ENCODE measurements around the gene SZT2.

SZT2 gene

DNA sequence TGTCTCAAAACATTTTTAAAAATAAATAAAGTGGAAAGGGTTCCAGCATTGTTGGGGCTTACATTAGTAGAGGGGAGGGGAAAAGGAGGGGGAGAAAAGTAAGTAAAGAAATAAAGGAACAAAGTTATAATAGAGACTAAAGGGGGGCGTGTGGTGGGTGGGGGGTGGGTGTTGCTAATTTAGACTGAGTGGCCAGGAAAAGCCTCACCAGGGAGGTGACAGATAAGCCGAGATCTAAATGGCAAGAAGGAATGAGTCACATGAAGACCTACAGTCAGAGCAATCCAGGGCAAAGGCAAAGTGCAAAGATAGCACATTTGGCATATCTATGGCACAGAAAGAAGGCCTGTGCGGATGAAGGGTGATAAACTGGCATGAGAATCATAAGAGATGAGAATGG is 44.6 kb upstream of the SZT2 start:
- Histone ChIP-seq H3K4me2 (ENCODE audit: low read length) (no peak overlapping the region), H3K9me2 (replicated peaks; ENCODE audit: control insufficient read depth, low read length) (no peaks in the 10 kb centered on the region), H3K4me1 (ENCODE audit: control insufficient read depth, low read length) (no peaks in the 10 kb centered on the region), H3K27me3 (ENCODE audit: control insufficient read depth, low read length) (peaks cover 6% of the 10 kb centered on the region; the same call in 1 of the 2 replicates), H4K20me1 (ENCODE audit: control insufficient read depth, insufficient read depth, low read depth, low read length) (no peaks in the 10 kb centered on the region), H3K4me3 (ENCODE audit: low read length) (no peak overlapping the region), H3K27ac (ENCODE audit: low read depth, low read length) (no peak overlapping the region), H3F3A (ENCODE audit: control insufficient read depth, insufficient read depth) (no peaks in the 10 kb centered on the region), H3K9me3 (ENCODE audit: control insufficient read depth, insufficient read depth, low read length) (no peaks in the 10 kb centered on the region), H3K36me3 (ENCODE audit: control insufficient read depth, low read length) (no peaks in the 10 kb centered on the region), H3K79me2 (ENCODE audit: control insufficient read depth, low read length) (no peaks in the 10 kb centered on the region)
- TF ChIP-seq EZH2phosphoT487 (IDR thresholded peaks at IDR 0.05; ENCODE audit: borderline replicate concordance, low read length), result no peak

DNA sequence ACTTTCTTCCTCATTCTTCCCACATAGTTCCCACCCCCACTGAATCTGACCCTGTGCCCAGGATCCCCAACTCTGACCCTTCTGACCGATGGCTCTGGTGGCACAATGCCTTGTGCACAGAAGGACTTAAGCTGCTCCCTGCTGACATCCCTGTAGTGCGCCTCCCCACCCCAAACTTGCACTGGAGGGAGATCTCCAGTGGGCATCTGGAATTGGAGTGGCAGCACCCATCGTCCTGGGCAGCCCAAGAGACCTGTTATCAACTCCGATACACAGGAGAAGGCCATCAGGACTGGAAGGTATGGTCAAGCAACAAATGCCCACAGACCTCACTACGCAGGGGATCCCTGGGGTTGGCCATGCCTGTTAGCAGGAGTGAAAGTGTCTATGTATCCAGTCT is 43.1 kb upstream of the SZT2 start:
- Histone ChIP-seq H3K27me3 (ENCODE audit: control insufficient read depth, low read length) (peaks cover 4% of the 10 kb centered on the region; the same call in 1 of the 2 replicates), H3K36me3 (ENCODE audit: control insufficient read depth, low read length) (no peaks in the 10 kb centered on the region), H3K4me1 (ENCODE audit: control insufficient read depth, low read length) (no peaks in the 10 kb centered on the region), H3K79me2 (ENCODE audit: control insufficient read depth, low read length) (no peaks in the 10 kb centered on the region), H3K4me3 (ENCODE audit: low read length) (no peak overlapping the region), H3K27ac (ENCODE audit: low read depth, low read length) (no peak overlapping the region), H3K9me2 (replicated peaks; ENCODE audit: control insufficient read depth, low read length) (no peaks in the 10 kb centered on the region), H3F3A (ENCODE audit: control insufficient read depth, insufficient read depth) (no peaks in the 10 kb centered on the region), H4K20me1 (ENCODE audit: control insufficient read depth, insufficient read depth, low read depth, low read length) (no peaks in the 10 kb centered on the region), H3K9me3 (ENCODE audit: control insufficient read depth, insufficient read depth, low read length) (no peaks in the 10 kb centered on the region), H3K4me2 (ENCODE audit: low read length) (no peak overlapping the region)
- TF ChIP-seq, protein P1, sequence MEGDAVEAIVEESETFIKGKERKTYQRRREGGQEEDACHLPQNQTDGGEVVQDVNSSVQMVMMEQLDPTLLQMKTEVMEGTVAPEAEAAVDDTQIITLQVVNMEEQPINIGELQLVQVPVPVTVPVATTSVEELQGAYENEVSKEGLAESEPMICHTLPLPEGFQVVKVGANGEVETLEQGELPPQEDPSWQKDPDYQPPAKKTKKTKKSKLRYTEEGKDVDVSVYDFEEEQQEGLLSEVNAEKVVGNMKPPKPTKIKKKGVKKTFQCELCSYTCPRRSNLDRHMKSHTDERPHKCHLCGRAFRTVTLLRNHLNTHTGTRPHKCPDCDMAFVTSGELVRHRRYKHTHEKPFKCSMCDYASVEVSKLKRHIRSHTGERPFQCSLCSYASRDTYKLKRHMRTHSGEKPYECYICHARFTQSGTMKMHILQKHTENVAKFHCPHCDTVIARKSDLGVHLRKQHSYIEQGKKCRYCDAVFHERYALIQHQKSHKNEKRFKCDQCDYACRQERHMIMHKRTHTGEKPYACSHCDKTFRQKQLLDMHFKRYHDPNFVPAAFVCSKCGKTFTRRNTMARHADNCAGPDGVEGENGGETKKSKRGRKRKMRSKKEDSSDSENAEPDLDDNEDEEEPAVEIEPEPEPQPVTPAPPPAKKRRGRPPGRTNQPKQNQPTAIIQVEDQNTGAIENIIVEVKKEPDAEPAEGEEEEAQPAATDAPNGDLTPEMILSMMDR (IDR thresholded peaks at IDR 0.05; ENCODE audit: low read depth, low read length, poor library complexity, severe bottlenecking), result no peak
- no peak for TF ChIP-seq EZH2phosphoT487 (IDR thresholded peaks at IDR 0.05; ENCODE audit: borderline replicate concordance, low read length)

DNA sequence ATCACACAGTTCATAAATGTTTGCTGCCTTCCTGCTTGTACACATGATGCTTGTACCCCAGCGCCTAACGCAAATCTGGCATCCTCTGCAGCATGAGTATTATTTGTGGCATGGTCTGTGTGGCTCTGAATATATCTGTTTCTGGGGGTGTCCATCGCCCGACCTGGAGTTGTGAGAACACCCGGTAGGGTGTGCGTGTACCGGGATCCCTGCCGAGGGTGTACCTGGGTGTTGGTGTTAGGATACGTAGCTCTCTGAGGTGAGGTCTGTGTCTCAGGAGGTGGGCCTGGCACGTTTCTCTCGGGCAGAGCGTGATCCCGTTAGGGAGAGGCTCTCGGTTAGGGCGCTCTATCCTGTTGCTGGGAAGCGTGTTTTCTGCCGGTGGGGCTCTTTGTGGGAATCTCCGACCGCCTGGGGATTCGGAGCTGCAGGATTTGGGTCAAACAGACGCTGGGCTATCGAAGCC is 41.3 kb upstream of the SZT2 start:
- Histone ChIP-seq H3K4me1 (ENCODE audit: control insufficient read depth, low read length) (no peaks in the 10 kb centered on the region), H3K36me3 (ENCODE audit: control insufficient read depth, low read length) (no peaks in the 10 kb centered on the region), H3K79me2 (ENCODE audit: control insufficient read depth, low read length) (no peaks in the 10 kb centered on the region), H3K27ac (ENCODE audit: low read depth, low read length) (no peak overlapping the region), H4K20me1 (ENCODE audit: control insufficient read depth, insufficient read depth, low read depth, low read length) (no peaks in the 10 kb centered on the region), H3K27me3 (ENCODE audit: control insufficient read depth, low read length) (peaks cover 4% of the 10 kb centered on the region; the same call in 1 of the 2 replicates), H3K4me3 (ENCODE audit: low read length) (no peak overlapping the region), H3K9me3 (ENCODE audit: control insufficient read depth, insufficient read depth, low read length) (no peaks in the 10 kb centered on the region), H3K9me2 (replicated peaks; ENCODE audit: control insufficient read depth, low read length) (no peaks in the 10 kb centered on the region), H3F3A (ENCODE audit: control insufficient read depth, insufficient read depth) (no peaks in the 10 kb centered on the region), H3K4me2 (ENCODE audit: low read length) (no peak overlapping the region)
- TF ChIP-seq EZH2phosphoT487 (IDR thresholded peaks at IDR 0.05; ENCODE audit: borderline replicate concordance, low read length), result no peak
- TF ChIP-seq, protein P1 (IDR thresholded peaks at IDR 0.05; ENCODE audit: low read depth, low read length, poor library complexity, severe bottlenecking), result no peak

DNA sequence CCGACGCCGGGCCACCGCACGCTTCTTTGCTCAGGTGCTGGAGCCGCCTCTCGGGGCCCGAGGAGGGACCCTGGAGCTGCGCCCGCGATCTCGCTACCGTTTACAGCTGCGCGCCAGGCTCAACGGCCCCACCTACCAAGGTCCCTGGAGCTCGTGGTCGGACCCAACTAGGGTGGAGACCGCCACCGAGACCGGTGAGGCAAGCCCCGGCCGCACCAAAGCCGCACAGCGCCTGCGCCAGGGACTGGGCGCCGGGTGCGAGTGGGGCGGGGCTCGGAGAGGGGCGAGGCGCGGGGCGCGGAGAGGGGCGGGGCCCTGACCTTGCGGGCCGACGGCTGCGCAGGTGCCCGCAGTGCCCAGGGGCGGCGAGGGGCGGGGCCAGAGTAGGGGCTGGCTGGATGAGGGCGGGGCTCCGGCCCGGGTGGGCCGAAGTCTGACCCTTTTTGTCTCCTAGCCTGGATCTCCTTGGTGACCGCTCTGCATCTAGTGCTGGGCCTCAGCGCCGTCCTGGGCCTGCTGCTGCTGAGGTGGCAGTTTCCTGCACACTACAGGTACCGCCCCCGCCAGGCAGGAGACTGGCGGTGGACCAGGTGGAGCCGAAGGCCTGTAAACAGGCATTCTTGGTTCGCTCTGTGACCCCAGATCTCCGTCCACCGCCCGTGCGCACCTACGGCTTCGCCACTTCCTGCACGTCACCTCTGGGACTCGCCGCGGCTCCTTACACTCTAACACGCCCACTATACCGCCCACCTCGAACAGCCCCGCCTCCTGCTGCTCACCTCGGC is 40.7 kb upstream of the SZT2 start:
- Histone ChIP-seq H3K4me2 (ENCODE audit: low read length) (no peak overlapping the region), H3K9me2 (replicated peaks; ENCODE audit: control insufficient read depth, low read length) (no peaks in the 10 kb centered on the region), H3K79me2 (ENCODE audit: control insufficient read depth, low read length) (no peaks in the 10 kb centered on the region), H3F3A (ENCODE audit: control insufficient read depth, insufficient read depth) (no peaks in the 10 kb centered on the region), H3K36me3 (ENCODE audit: control insufficient read depth, low read length) (no peaks in the 10 kb centered on the region), H3K9me3 (ENCODE audit: control insufficient read depth, insufficient read depth, low read length) (no peaks in the 10 kb centered on the region), H3K4me3 (ENCODE audit: low read length) (no peak overlapping the region), H3K27ac (ENCODE audit: low read depth, low read length) (no peak overlapping the region), H3K4me1 (ENCODE audit: control insufficient read depth, low read length) (no peaks in the 10 kb centered on the region), H3K27me3 (ENCODE audit: control insufficient read depth, low read length) (peaks cover 4% of the 10 kb centered on the region; the same call in 1 of the 2 replicates), H4K20me1 (ENCODE audit: control insufficient read depth, insufficient read depth, low read depth, low read length) (no peaks in the 10 kb centered on the region)
- no peak for TF ChIP-seq EZH2phosphoT487 (IDR thresholded peaks at IDR 0.05; ENCODE audit: borderline replicate concordance, low read length)
- TF ChIP-seq, protein P1 (IDR thresholded peaks at IDR 0.05; ENCODE audit: low read depth, low read length, poor library complexity, severe bottlenecking), result no peak

All from DOHH2 (cell line).